H9 (cell line): ENCODE results near the gene DNASE1L3. TPM values are rescaled to one million over a fixed set of nuclear protein-coding genes. Genes with fewer than 3 reads are reported as not detected.

Experiments
- DNase-seq: peaks from one replicate; pipeline ENCODE4 v3.0.0-alpha.2; 2017
- H2AFZ ChIP-seq: one replicate; pipeline ENCODE4 v1.6.1; 2013; ENCODE audit warnings: mild to moderate bottlenecking, low read length, control low read depth, moderate library complexity
- H2AK5ac ChIP-seq: 2 replicates; pipeline ENCODE4 v1.6.1; 2013; ENCODE audit warnings: low read length, control low read depth, mixed read lengths; ENCODE audit not compliant: insufficient read length
- H2BK120ac ChIP-seq: one replicate; pipeline ENCODE4 v1.6.1; 2013; ENCODE audit warnings: low read depth, mild to moderate bottlenecking, low read length, control low read depth, inconsistent platforms; ENCODE audit not compliant: poor library complexity, severe bottlenecking
- H2BK12ac ChIP-seq: 2 replicates; pipeline ENCODE4 v1.6.1; 2013; ENCODE audit warnings: low read length, control low read depth, mixed read lengths, low read depth; ENCODE audit not compliant: insufficient read length
- H2BK15ac ChIP-seq: 2 replicates; pipeline ENCODE4 v1.6.1; 2013; ENCODE audit warnings: low read depth, low read length, control low read depth
- H2BK20ac ChIP-seq: one replicate; pipeline ENCODE4 v1.6.1; 2013; ENCODE audit warnings: low read depth, mild to moderate bottlenecking, low read length, control low read depth, inconsistent platforms; ENCODE audit not compliant: poor library complexity, severe bottlenecking
- H2BK5ac ChIP-seq: 2 replicates; pipeline ENCODE4 v1.6.1; 2013; ENCODE audit warnings: low read length, control low read depth, mixed read lengths; ENCODE audit not compliant: insufficient read length
- H3K14ac ChIP-seq: 2 replicates; pipeline ENCODE4 v1.6.1; 2013; ENCODE audit warnings: low read length, control low read depth; ENCODE audit not compliant: insufficient read depth
- H3K18ac ChIP-seq: 2 replicates; pipeline ENCODE4 v1.6.1; 2013; ENCODE audit warnings: low read depth, mild to moderate bottlenecking, mixed read lengths, low read length, control low read depth; ENCODE audit not compliant: insufficient read length
- H3K23ac ChIP-seq: 2 replicates; pipeline ENCODE4 v1.6.1; 2013; ENCODE audit warnings: low read length, control low read depth, mixed read lengths, low read depth; ENCODE audit not compliant: insufficient read length
- H3K23me2 ChIP-seq: 2 replicates; pipeline ENCODE4 v1.6.1; 2013; ENCODE audit warnings: low read depth, mild to moderate bottlenecking, mixed read lengths, low read length, control low read depth; ENCODE audit not compliant: insufficient read length, poor library complexity, severe bottlenecking
- H3K27ac ChIP-seq: 2 replicates; pipeline ENCODE4 v1.5.1; 2013; ENCODE audit warnings: low read length, control low read depth, mixed read lengths, low read depth; ENCODE audit not compliant: insufficient read length
- H3K27me3 ChIP-seq: 2 replicates; pipeline ENCODE4 v1.6.1; 2013; ENCODE audit warnings: low read length, control low read depth, inconsistent platforms; ENCODE audit not compliant: insufficient read depth
- H3K4ac ChIP-seq: 2 replicates; pipeline ENCODE4 v1.6.1; 2013; ENCODE audit warnings: low read depth, mild to moderate bottlenecking, control low read depth, inconsistent platforms, low read length, moderate library complexity
- H3K4me1 ChIP-seq: 2 replicates; pipeline ENCODE4 v1.6.1; 2013; ENCODE audit warnings: low read length, control low read depth, inconsistent platforms; ENCODE audit not compliant: insufficient read depth
- H3K4me2 ChIP-seq: 2 replicates; pipeline ENCODE4 v1.6.1; 2013; ENCODE audit warnings: low read length, control low read depth, mixed read lengths; ENCODE audit not compliant: insufficient read length, insufficient read depth
- H3K56ac ChIP-seq: 2 replicates; pipeline ENCODE4 v1.6.1; 2013; ENCODE audit warnings: low read depth, mild to moderate bottlenecking, mixed read lengths, low read length, control low read depth; ENCODE audit not compliant: insufficient read length
- H3K79me1 ChIP-seq: 2 replicates; pipeline ENCODE4 v1.6.1; 2013; ENCODE audit warnings: low read depth, mild to moderate bottlenecking, moderate library complexity, low read length, control low read depth, inconsistent platforms; ENCODE audit not compliant: insufficient read depth, poor library complexity, severe bottlenecking
- H3K79me2 ChIP-seq: 2 replicates; pipeline ENCODE4 v1.6.1; 2013; ENCODE audit warnings: low read length, control low read depth, inconsistent platforms; ENCODE audit not compliant: insufficient read depth
- H3K9ac ChIP-seq: 2 replicates; pipeline ENCODE4 v1.6.1; 2013; ENCODE audit warnings: low read length, control low read depth, mixed read lengths; ENCODE audit not compliant: insufficient read length; ENCODE audit errors: extremely low read depth
- H3K9me3 ChIP-seq: one replicate; pipeline ENCODE4 v1.6.1; 2013; ENCODE audit warnings: low read depth, low read length, inconsistent platforms; ENCODE audit not compliant: control insufficient read depth
- H3T11ph ChIP-seq: one replicate; pipeline ENCODE4 v1.6.1; 2013; ENCODE audit warnings: mild to moderate bottlenecking, low read length, control low read depth, inconsistent platforms
- H4K20me1 ChIP-seq: one replicate; pipeline ENCODE4 v1.6.1; 2013; ENCODE audit not compliant: control insufficient read depth, insufficient read length, insufficient read depth
- H4K5ac ChIP-seq: 2 replicates; pipeline ENCODE4 v1.6.1; 2013; ENCODE audit warnings: low read depth, mild to moderate bottlenecking, mixed read lengths, low read length, control low read depth; ENCODE audit not compliant: insufficient read length
- H4K8ac ChIP-seq: replicated peaks from 2 replicates; pipeline ENCODE4 v1.6.1; 2013; ENCODE audit warnings: low read length, control low read depth, mixed read lengths, low read depth; ENCODE audit not compliant: insufficient read length
- H4K91ac ChIP-seq: 2 replicates; pipeline ENCODE4 v1.6.1; 2013; ENCODE audit warnings: low read depth, mild to moderate bottlenecking, moderate library complexity, mixed read lengths, low read length, control low read depth; ENCODE audit not compliant: insufficient read length
- H3K27ac Mint-ChIP-seq, 3 experiments: 2 replicates in 2 of 3; 3 replicates in 1 of 3; pipeline ENCODE4 v1.8.0; 2020 to 2021; ENCODE audit warnings: mixed read lengths in 3 of 3, mild to moderate bottlenecking in 1 of 3, moderate library complexity in 1 of 3
- H3K27me3 Mint-ChIP-seq: 2 replicates; pipeline ENCODE4 v1.8.0; 2021; ENCODE audit warnings: low read depth, mild to moderate bottlenecking, moderate library complexity, mixed read lengths
- H3K36me3 Mint-ChIP-seq, 3 experiments: 2 replicates in 2 of 3; 3 replicates in 1 of 3; pipeline ENCODE4 v1.8.0; 2020 to 2021; ENCODE audit warnings: low read depth in 3 of 3, mixed read lengths in 3 of 3; ENCODE audit not compliant: insufficient read depth in 1 of 3
- H3K4me1 Mint-ChIP-seq, 2 experiments: 2 replicates each; pipeline ENCODE4 v1.8.0; 2020; ENCODE audit warnings: mixed read lengths in 2 of 2
- H3K4me3 Mint-ChIP-seq, 2 experiments: 2 replicates in 1 of 2; 3 replicates in 1 of 2; pipeline ENCODE4 v1.8.0; 2020 to 2021; ENCODE audit warnings: mild to moderate bottlenecking in 2 of 2, mixed read lengths in 2 of 2, moderate library complexity in 1 of 2
- H3K9me3 Mint-ChIP-seq, 2 experiments: 2 replicates in 1 of 2; 3 replicates in 1 of 2; pipeline ENCODE4 v1.8.0; 2020; ENCODE audit warnings: mild to moderate bottlenecking in 2 of 2, mixed read lengths in 2 of 2, moderate library complexity in 1 of 2
- total RNA-seq: library from RNA; stranded (reverse); gene quantifications from 2 replicates; pipeline ENCODE4 v1.2.1, GENCODE V29; 2021
- TF ChIP-seq, protein P1 (sequence below): fragments of 200-600 bp; sonication (generic); conservative IDR thresholded peaks from 3 replicates; pipeline ENCODE4 v1.8.0; 2021; ENCODE audit warnings: antibody characterized with exemption, mild to moderate bottlenecking

DNASE1L3 gene
- total RNA-seq, 1 experiment from 2014 or later, result not detected

DNA sequence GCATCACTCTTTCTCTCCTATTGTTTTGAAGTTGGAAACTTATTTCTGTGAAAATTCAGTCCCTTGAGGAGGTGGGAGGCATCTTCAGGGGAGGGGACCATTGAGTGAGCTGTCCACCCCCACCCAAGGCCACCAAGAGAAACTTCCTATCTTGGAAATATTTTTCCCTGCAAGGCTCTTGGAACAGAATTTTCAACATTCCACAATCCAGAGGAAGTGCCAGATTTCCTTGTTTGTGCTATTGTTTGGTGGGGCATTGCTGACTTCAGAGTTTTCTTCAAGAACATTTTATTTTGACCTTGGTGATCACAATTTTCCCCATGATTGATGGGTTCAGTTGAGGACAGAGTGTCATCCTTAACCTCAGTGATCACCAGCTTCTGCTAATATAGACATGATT is 12.0 kb downstream of the DNASE1L3 start:
- Histone ChIP-seq H4K91ac (no peak overlapping the region), H2AK5ac (no peak overlapping the region), H3K9ac (no peak overlapping the region), H4K5ac (no peak overlapping the region), H2AFZ (no peak overlapping the region), H4K8ac (no peak overlapping the region), H3K79me2 (no peaks in the 10 kb centered on the region), H3K56ac (no peak overlapping the region), H3K9me3 (no peaks in the 10 kb centered on the region), H3K4me1 (no peaks in the 10 kb centered on the region), H2BK15ac (no peak overlapping the region), H3K23ac (no peak overlapping the region), H3K4me2 (no peak overlapping the region), H3K27ac (no peak overlapping the region), H2BK12ac (no peak overlapping the region), H3K18ac (no peak overlapping the region), H3K79me1 (no peaks in the 10 kb centered on the region), H2BK120ac (no peak overlapping the region), H2BK5ac (no peak overlapping the region), H4K20me1 (no peaks in the 10 kb centered on the region), H3K23me2 (no peaks in the 10 kb centered on the region), H3K27me3 (no peaks in the 10 kb centered on the region), H3T11ph (no peak overlapping the region), H2BK20ac (no peak overlapping the region), H3K14ac (no peak overlapping the region), H3K4ac (no peak overlapping the region)
- no peak overlapping the region for H3K4me3 Mint-ChIP-seq
- H3K27me3 Mint-ChIP-seq, result peaks cover 6% of the 10 kb centered on the region
- no peak overlapping the region for H3K27ac Mint-ChIP-seq
- no peaks in the 10 kb centered on the region for H3K4me1 Mint-ChIP-seq
- no peaks in the 10 kb centered on the region for H3K36me3 Mint-ChIP-seq
- TF ChIP-seq, protein P1, sequence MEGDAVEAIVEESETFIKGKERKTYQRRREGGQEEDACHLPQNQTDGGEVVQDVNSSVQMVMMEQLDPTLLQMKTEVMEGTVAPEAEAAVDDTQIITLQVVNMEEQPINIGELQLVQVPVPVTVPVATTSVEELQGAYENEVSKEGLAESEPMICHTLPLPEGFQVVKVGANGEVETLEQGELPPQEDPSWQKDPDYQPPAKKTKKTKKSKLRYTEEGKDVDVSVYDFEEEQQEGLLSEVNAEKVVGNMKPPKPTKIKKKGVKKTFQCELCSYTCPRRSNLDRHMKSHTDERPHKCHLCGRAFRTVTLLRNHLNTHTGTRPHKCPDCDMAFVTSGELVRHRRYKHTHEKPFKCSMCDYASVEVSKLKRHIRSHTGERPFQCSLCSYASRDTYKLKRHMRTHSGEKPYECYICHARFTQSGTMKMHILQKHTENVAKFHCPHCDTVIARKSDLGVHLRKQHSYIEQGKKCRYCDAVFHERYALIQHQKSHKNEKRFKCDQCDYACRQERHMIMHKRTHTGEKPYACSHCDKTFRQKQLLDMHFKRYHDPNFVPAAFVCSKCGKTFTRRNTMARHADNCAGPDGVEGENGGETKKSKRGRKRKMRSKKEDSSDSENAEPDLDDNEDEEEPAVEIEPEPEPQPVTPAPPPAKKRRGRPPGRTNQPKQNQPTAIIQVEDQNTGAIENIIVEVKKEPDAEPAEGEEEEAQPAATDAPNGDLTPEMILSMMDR, result no peak
- H3K9me3 Mint-ChIP-seq, result peaks cover 0 to 2% of the 10 kb centered on the region in 2 experiments; a peak in 2 of 5 replicates
- no peak for DNase-seq
